Osteoblast (primary cell): ENCODE results near the gene TMTC2. TPM values are rescaled to one million over a fixed set of nuclear protein-coding genes. Genes with fewer than 3 reads are reported as not detected.

Experiments
- DNase-seq: peaks from one replicate; pipeline ENCODE4 v3.0.0; 2011; ENCODE audit warnings: low spot score, mixed read lengths; ENCODE audit not compliant: insufficient read length; ENCODE audit errors: missing footprints
- H2AFZ ChIP-seq: 2 replicates; pipeline ENCODE4 v1.6.0; 2011; ENCODE audit warnings: mild to moderate bottlenecking, low read length
- H3K27ac ChIP-seq: 2 replicates; pipeline ENCODE4 v1.5.1; 2011; ENCODE audit warnings: mild to moderate bottlenecking, low read depth, low read length, moderate library complexity
- H3K27me3 ChIP-seq: 2 replicates; pipeline ENCODE4 v1.6.0; 2012; ENCODE audit warnings: mild to moderate bottlenecking, control low read depth, inconsistent platforms, low read length, moderate library complexity; ENCODE audit not compliant: insufficient read depth
- H3K36me3 ChIP-seq: 2 replicates; pipeline ENCODE4 v1.5.1; 2011; ENCODE audit warnings: mild to moderate bottlenecking, low read length, control low read depth, moderate library complexity; ENCODE audit not compliant: insufficient read depth
- H3K4me1 ChIP-seq: 2 replicates; pipeline ENCODE4 v1.5.1; 2011; ENCODE audit warnings: mild to moderate bottlenecking, low read length, control low read depth, moderate library complexity; ENCODE audit not compliant: insufficient read depth
- H3K4me2 ChIP-seq: 2 replicates; pipeline ENCODE4 v1.6.0; 2011; ENCODE audit warnings: mild to moderate bottlenecking, low read length; ENCODE audit not compliant: insufficient read depth
- H3K4me3 ChIP-seq: fragments of 200-600 bp; sonication (generic); 3 replicates; pipeline ENCODE4 v1.5.1; 2012; ENCODE audit warnings: mild to moderate bottlenecking, low read length, inconsistent platforms; ENCODE audit not compliant: insufficient read depth
- H3K79me2 ChIP-seq: 2 replicates; pipeline ENCODE4 v1.6.0; 2012; ENCODE audit warnings: mild to moderate bottlenecking, low read length, control low read depth, inconsistent platforms; ENCODE audit not compliant: insufficient read depth
- H3K9me3 ChIP-seq: 2 replicates; pipeline ENCODE4 v1.5.1; 2011; ENCODE audit warnings: low read depth, low read length, control low read depth
- H4K20me1 ChIP-seq: 2 replicates; pipeline ENCODE4 v1.6.0; 2012; ENCODE audit warnings: mild to moderate bottlenecking, low read length, control low read depth; ENCODE audit not compliant: insufficient read depth
- CTCF ChIP-seq: IDR thresholded peaks from 2 replicates; pipeline ENCODE4 v1.5.1; 2011; ENCODE audit warnings: mild to moderate bottlenecking, low read depth, low read length, moderate library complexity; ENCODE audit errors: extremely low read depth
- total RNA-seq: library from RNA; depleted of rRNA; stranded (reverse); fragments of >200 nt; gene quantifications from 2 replicates; pipeline ENCODE4 v1.2.3, GENCODE V29; 2012

Gene TMTC2
- total RNA-seq, 1 donor: 2.5 TPM

- no peak overlapping the region for H3K4me3 ChIP-seq
- TF ChIP-seq CTCF: no peak
- no peaks in the 10 kb centered on the region for H4K20me1 ChIP-seq
- H3K36me3 ChIP-seq: no peaks in the 10 kb centered on the region
- H3K79me2 ChIP-seq: no peaks in the 10 kb centered on the region
- no peak overlapping the region for H3K27ac ChIP-seq
- H3K4me1 ChIP-seq: no peaks in the 10 kb centered on the region
- no peak for DNase-seq
- no peaks in the 10 kb centered on the region for H3K27me3 ChIP-seq
- H3K9me3 ChIP-seq: peaks cover 3% of the 10 kb centered on the region
- no peak overlapping the region for H3K4me2 ChIP-seq
- no peak overlapping the region for H2AFZ ChIP-seq
Measured at GRCh38 chr12:83092129-83092528, 405.4 kb downstream of the TMTC2 start.

GRCh38 chr12:83092606-83093005 is 405.9 kb downstream of the TMTC2 start:
- Histone ChIP-seq H3K27ac (no peak overlapping the region), H3K4me2 (no peak overlapping the region), H3K79me2 (no peaks in the 10 kb centered on the region), H3K9me3 (peaks cover under 1% of the 10 kb centered on the region), H2AFZ (no peak overlapping the region), H3K36me3 (no peaks in the 10 kb centered on the region), H3K4me3 (no peak overlapping the region), H4K20me1 (no peaks in the 10 kb centered on the region), H3K4me1 (no peaks in the 10 kb centered on the region), H3K27me3 (no peaks in the 10 kb centered on the region)
- no peak for TF ChIP-seq CTCF
- no peak for DNase-seq

GRCh38 chr12:83093426-83093825 is 406.7 kb downstream of the TMTC2 start:
- TF ChIP-seq CTCF: no peak
- H3K4me2 ChIP-seq: no peak overlapping the region
- H4K20me1 ChIP-seq: no peaks in the 10 kb centered on the region
- no peak overlapping the region for H2AFZ ChIP-seq
- no peak for DNase-seq
- H3K27ac ChIP-seq: no peak overlapping the region
- H3K4me1 ChIP-seq: no peaks in the 10 kb centered on the region
- no peak overlapping the region for H3K4me3 ChIP-seq
- H3K79me2 ChIP-seq: no peaks in the 10 kb centered on the region
- no peaks in the 10 kb centered on the region for H3K27me3 ChIP-seq
- no peaks in the 10 kb centered on the region for H3K36me3 ChIP-seq
- no peaks in the 10 kb centered on the region for H3K9me3 ChIP-seq

GRCh38 chr12:83097643-83098342 is 411.1 kb downstream of the TMTC2 start:
- DNase-seq: no peak
- Histone ChIP-seq H3K27ac (no peak overlapping the region), H3K79me2 (no peaks in the 10 kb centered on the region), H3K36me3 (no peaks in the 10 kb centered on the region), H3K4me1 (no peaks in the 10 kb centered on the region), H3K4me3 (no peak overlapping the region), H4K20me1 (no peaks in the 10 kb centered on the region), H3K27me3 (no peaks in the 10 kb centered on the region), H2AFZ (no peak overlapping the region), H3K9me3 (no peaks in the 10 kb centered on the region), H3K4me2 (no peak overlapping the region)
- no peak for TF ChIP-seq CTCF
